Suppressor macrophage treated with lipopolysaccharide for 1 hour (primary cell): Measurements from ENCODE around the gene ORC1.

Source experiments
- DNase-seq, 3 donors: peaks; one replicate each; pipeline ENCODE4 v3.0.0-alpha.2; 2020 to 2022

The ORC1 gene

DNA sequence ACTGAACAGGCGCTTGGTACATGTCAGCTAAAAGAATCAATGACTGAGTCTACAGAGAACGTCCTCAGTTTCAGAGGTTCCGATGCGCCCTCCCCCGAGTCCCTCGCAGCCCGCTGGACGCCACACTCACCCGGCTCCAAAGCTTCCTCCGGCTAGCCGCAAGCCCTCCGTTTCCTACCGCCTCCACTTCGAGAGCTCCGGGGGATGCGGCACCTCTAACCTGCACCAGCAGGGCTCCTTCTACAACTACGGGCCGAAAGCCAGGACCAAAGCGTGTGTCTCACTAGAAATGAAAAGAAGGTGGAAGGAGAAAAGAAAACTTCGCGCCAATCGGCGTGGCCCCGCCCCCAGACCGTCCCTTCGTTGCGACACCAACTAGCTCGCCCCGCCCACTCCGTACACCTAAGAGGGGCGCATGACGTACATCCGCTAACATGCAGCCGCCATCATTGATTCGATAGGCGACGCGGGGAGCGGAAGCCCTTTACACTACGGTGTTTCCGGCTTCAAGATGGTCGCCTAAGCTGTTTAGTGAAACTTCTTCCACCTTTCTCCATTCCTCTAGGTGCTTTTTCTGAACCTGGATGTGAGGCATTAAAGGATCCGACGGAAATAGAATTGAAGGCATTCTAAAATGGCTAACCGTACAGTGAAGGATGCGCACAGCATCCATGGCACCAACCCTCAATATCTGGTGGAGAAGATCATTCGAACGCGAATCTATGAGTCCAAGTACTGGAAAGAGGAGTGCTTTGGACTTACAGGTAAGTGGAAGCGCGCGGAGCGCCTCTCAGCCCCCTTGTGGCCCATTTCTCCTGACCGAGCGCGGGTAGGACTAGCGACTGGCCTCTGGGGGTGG, at the start of gene ORC1, which contains the start of gene PRPF38A:
Gene ORC1 (minus strand): TSS at position 308 of the 859 bp plus-strand sequence. CDS start 2,200 bp downstream, outside the sequence.
Gene PRPF38A (plus strand): TSS at position 487 of the 859 bp plus-strand sequence. CDS start 148 bp downstream, at position 635.
- peak; percentile 99 for DNase-seq

DNA sequence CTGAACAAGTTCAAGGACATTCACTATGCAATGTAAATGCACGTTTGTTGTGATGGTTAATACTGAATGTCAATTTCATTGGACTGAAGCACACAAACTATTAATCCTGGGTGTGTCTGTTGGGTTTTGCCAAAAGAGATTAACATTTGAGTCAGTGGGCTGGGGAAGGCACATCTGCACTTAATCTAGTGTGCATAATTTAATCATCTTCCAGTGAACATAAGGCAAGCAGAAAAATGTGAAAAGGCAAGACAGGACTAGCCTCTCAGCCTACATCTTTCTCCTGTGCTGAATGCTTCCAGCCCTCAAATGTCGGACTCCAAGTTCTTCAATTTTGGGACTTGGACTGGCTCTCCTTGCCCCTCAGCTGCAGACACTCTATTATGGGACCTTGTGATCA, 40.2 kb upstream of the ORC1 start:
- DNase-seq, result no peak

DNA sequence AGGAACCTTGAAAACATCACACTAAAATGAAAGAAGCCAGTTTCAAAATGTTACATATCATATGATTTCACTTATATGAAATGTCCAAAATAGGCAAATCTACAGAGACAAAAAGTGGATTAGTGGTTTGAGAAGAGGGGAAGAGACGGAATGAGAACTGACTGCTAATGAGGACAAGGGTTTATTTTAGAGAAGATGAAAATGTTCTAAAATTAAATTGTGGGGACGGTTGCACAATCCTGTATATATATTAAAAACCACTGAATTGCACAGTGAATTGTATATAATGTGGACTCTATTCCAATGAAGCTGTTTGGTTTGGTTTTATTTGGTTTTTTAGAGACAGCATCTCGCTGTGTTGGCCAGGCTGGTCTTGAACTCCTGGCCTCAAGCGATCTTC, 35.8 kb upstream of the ORC1 start:
- peak in 2 of 3 donors; percentile 3 to 31 for DNase-seq

DNA sequence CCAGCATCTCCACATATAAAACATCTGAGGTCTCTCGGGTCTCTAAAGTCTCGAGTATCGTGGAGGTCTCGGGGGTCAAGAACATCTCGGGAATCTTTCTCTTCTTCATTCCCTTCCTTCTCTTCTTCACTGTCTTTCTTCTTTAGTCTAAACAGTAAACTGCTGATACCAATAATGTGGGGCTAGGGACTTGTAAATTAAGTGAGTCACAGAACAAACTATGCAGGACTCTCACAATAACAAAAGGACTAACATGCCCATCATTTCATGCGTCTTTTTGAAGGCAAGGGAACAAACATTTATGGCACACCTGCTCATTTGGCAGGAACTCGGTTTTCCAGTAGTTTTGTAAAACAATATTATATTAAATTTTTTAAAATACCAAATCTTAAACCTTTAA, 32.6 kb upstream of the ORC1 start:
- DNase-seq, result no peak

DNA sequence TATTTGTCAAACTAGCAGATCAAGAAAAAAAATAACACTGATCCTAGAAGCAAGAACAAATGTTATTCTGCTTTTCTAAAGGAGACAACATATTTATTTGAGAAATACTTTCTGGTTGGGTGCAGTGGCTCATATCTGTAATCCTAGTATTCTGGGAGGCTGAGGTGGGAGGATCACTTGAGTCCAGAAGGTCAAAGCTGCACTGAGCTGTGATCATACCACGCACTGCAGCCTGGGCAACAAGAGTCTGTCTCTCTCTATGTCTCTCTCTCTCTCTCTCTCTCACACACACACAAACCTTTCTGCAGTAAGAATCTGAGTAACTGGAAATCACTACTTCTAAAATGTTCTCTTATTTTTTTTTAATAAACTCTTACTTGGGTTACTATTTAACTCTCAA, 31.4 kb upstream of the ORC1 start:
- no peak for DNase-seq

DNA sequence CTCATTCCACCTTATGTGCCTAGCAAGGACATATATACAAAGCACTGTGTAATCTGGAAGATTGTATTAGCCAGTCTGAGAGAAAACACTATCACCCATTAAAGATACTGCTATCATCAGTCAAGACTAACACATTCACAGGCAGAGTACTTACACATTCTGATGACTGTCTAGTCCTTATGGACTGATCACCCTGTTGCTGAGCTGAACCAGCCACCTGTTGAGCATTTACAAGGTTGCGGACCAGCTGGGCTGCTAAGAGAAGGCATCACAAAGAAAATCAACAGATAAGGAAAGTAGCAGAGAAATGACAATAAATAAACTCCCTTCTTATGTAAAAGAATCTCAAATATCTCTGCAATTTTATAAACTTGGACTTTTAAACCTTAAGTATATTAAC, 31.0 kb upstream of the ORC1 start:
- DNase-seq, result no peak

DNA sequence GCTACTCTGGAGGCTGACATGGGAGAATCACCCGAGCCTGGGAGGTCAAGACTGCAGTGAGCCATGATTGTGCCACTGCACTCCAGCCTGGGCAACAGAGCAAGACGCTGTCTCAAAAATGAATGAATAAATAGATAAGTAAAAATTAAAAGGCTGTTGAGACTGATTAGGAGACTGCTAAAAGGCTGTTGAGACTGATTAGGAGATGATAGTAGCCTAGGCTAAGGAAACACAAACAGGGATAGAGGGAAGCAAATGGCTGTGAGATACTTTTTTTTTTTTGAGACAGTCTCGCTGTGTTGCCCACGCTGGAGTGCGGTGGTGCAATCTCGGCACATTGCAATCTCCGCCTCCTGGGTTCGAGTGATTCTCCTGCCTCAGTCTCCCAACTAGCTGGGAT, 28.6 kb upstream of the ORC1 start:
- no peak for DNase-seq

DNA sequence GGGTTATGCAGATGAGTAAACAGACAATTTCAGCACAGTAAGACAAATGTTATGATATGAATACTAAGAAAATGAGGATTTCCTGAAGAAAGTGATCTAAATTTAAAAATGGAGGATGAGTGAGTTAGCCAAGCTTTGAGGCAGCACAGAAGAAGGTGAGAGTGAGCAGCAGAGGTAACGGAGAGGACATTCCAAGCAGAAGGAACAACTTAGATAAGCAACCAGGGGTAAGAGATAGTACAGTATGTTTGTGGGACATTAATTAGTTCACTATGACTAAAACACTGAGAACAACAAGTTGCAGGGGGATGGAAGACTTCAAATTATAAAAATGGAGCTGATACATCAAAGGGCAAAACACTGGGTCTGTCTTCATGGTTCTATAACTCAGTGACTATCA, 22.9 kb upstream of the ORC1 start:
- DNase-seq, result no peak

DNA sequence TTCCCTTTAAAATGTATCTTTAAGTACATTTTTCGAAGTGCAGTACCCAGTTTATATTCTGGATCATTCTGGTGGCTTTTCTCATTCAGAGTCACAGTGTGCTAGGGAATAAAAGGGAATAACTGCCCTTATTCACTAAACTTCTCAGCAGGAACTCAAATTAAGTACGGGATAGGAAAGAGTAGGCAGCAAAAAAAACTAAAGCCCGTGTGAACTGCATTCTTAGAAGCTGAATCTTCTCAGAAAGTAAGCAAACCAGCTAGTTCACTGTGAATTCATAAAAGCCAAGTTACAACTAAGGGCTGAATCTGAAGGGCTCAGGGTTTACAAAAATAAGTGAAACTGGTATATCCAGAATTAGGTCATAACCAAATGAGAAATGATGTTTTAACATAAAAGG, 22.1 kb upstream of the ORC1 start:
- DNase-seq, result peak in 1 of 3 donors; percentile 10

DNA sequence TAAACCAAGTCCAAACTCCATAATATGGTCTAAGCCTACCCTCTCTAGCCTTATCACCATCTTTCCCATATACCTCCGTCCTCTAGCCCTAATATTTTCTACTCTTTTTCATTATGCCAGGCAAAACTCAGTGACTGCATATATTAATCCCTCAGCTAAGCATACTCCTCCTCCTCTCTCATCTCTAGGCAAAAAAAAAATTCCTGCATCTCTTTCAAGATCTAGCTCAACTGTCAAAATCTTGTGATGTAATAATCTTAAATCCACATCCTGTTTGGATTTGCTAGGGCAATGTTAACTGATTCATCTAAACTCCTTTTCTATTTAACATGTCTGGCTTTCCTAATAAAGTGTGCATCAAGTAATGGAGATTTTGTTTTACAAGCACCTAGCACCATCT, 20.6 kb upstream of the ORC1 start:
- no peak for DNase-seq

DNA sequence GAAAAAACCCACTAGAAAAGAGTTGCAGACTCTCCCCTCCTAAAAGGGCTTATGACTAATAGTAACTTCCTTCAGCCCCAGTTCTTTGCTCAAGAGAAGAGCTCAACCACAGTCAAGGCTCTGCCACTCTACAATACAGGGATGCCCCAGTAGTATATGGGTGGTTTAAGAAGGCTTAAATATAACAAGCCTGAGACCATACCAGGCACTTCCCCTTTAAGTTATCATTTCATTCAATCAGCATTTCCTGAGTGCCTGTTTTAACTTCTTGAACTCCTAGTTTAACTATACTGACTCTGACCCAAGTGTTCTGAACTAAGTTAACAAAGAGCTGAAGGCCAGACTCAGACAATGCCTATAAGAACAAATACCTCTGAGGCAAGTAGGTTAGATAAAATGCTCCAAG, 20.0 kb upstream of the ORC1 start:
- DNase-seq, result peak in 1 of 3 donors; percentile 30

DNA sequence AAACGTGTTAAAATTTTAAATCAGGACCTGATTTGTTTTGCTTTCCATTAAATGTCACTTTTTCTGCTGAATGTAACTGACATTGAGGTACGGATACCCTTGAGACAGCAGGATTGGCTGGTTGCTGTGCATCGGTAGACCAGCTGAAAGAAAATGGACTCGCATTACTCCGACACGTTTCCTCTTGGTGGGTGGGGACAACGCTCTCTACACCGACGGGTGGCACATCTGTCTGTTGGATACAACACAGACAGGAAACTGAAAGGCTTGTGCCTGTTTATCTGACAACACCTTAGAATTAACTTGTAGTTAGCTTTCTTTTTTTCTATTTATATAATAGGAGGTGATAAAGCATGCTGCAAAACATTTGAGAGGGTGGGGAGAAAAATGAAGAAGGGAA, 19.5 kb upstream of the ORC1 start:
- DNase-seq, result no peak

DNA sequence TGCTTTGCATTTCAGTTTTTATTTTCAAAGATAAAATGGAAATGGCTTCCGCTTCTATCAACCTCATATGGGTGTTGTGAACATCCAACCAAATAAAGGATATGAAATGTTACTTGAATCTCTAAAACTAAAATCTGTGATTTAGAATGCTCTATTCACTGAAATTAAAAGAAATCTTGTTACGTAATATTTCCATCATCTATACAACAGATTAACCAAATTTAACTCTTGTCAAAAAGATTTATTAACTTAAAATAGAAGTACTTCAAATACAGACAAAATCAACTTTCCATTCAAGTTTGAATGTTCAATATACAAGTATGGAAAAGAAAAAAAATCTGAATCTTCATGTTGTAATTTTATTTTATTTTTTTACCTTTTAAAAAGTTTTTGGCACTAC, 18.8 kb upstream of the ORC1 start:
- no peak for DNase-seq

DNA sequence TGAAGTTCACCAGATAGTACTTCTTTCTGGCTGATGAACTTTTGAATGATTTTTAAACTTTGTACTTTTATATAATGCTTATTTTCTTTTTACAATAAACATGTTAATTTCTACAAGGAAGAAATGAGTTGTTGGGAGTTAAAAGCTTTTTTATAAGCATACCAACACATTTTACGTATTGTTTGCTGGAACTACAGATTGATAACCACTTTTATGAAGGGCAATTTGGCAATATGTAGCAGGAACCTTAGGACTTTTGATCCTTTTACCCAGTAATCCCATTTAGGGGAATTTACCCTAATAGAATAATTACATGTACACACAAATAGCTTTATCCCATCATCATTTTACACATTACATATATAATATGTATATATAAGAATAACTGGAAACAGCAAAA, 16.5 kb upstream of the ORC1 start:
- DNase-seq, result no peak

DNA sequence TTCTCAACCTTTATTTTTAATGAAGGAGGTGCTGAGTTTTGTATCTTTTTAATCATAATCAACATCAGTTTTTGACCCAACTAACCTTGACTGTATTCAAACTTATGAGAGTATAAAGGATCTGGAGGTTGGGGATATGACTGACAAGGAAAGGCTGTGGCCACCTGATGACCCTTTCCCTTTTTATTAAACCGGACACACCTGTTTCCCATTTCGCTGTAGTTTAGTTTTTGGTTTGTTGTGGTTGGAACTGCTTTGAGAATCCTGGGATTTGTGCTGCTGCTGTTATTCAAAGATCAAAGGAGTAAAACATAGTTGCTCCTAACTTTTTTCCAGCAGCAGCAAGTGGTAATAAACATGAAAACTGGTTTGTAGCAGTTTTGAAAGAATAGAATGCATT, 12.6 kb upstream of the ORC1 start:
- DNase-seq, result no peak

DNA sequence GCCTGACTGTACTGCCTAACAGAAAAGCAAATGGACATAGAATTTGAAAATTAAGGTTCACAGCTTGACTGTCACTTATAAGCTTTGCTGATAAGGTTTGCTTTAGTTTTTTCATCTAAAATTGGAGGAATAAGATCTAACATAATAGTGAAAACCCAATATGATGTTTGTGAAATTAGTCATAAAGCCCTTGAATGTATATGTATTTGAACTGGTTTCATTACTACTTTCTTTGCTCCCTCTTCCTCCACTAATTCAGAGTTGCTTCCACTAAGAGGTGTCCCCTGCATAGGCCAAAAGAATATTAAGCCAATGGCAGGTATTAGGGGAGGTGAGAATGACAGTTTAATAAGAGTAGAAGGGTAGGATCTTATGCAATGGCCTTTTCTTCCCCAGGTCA, 10.7 kb upstream of the ORC1 start:
- DNase-seq, result no peak

DNA sequence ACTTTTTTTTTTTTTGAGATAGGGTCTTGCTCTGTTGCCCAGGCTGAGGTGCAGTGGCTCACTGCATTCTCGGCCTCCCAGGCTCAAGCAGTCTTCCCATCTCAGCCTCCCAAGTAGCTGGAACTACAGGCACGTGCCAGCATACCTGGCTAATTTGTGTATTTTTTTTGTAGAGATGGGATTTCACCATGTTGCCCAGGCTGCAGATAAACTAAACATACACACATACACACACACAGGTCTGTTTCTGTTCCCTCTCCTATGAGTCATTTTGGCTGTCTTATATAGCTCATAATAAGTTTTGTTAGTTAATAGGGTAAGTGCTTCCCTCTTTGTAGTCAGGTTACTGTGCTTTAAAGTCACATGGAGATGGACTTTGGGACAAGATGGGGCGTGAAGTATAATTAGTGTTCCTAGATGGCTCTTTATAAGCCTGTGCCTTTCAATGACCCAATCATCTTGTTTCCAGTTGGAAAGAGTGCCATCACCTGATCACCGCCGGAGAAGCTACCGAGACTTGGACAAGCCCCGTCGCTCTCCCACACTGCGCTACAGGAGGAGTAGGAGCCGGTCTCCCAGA, 9.3 kb upstream of the ORC1 start:
- no peak for DNase-seq

DNA sequence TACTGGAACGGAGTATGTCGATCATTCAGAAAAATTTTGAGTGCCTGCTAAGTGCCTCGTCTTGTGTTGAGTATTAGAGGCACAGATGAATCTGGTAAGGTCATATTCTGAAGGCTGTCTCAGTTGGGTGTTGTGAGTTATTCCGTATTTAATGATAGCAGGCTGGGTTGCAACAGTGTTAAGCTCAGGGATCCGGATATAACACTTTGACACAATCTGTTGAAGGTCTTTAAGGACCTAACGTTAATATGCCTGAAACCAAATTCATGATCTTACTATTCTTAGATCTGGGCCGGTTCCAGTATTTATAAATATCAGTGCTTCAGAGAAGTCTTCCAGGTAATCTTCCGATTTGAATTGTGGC, 734 bp upstream of the ORC1 start:
- no peak for DNase-seq

DNA sequence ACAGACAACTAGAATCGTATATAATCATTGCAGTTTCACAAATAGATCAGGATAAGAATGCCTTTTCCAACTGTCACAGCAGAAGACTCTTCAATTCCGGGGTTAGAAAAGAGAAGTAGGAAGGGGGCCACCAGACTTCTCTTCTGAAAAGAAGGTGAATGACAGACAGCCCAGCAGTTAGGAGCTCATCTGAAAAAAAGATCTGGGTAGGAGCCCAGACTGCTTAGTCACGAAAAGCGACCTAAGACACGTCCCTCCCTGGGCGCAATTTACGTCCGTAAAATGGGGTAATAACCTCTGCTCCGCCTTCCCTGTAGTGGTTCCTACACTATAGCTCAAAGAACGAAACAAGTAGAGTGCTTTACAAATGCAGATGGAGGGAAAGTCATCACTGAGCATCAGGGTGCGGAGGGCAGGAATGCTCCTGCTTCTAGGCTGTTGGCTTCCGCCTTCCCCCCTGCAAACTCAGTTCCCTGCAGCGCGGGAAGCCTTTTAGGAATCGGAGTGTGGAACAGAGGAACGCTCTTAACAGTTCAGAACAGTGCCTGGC, 582 bp downstream of the ORC1 start:
- DNase-seq, result peak; percentile 76 to 83 (median 78)

DNA sequence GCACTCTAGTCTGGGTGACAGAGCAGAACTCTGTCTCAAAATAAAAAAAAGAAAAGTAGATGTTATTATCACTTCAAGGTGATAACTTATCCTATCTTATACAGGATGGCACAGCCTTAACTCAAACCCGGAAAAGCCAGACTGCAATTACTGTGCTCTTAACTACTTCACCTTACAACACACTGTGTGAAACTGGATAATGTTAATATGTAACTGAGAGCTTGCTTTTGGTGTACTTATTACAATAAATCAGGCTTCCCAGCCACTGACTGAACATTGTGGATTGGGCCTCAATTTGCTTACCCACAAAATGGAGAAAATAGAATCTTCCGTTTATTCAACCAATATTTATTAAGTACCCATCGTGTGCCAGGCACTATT, 1.4 kb downstream of the ORC1 start:
- DNase-seq, result no peak

DNA sequence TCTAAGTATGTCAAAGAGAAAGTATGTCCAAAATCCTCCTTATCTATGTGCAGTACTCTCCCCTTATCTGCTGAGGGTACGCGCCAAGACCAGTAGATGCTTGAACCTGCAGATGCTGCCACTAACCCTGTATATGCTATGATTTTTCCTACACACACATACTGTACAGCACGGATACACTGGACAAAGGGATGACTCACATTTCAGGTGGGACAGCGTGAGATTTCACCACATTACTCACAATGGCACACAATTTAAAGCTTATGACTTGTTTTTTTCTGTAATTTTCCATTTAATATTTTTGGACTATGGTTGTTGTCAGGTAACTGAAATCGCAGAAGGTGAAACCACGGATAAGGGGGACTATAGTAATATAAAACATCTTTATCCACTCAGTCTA, 4.1 kb downstream of the ORC1 start:
- no peak for DNase-seq

DNA sequence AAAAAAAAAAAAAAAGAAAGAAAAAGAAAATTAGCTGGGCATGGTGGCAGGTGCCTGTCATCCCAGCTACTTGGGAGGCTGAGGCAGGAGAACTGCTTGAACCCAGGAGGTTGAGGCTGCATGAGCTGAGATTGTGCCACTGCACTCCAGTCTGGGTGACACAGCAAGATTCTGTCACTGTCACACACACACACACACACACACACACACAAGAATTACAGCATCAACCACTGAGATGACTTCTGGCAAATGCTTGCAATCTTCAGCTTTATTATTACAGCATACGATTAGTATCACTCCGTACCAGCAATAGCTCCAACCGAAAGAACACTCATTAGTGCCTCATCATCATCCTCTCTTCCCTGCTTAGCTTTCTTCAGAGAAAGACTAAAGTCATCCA, 4.6 kb downstream of the ORC1 start:
- no peak for DNase-seq

DNA sequence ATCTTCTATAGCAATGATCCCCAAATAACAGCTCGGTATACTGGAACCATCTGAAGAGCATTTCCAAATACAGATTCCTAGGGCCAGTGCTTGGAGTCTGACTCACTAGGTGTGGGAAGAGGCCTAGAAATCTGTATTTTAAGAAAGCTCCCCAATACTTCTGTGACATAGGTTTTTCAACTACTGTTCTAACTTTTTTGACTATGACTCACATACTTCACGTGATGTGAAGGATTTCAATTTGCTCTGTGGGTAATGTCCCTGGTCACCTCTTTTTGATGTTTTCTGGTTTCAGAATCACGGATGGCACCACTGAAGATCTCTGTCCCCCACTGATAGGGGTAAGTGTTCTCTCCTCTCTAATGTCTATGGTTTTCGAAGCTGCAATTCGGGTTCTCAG, 11.0 kb downstream of the ORC1 start:
- peak in 1 of 3 donors; percentile 8 for DNase-seq

DNA sequence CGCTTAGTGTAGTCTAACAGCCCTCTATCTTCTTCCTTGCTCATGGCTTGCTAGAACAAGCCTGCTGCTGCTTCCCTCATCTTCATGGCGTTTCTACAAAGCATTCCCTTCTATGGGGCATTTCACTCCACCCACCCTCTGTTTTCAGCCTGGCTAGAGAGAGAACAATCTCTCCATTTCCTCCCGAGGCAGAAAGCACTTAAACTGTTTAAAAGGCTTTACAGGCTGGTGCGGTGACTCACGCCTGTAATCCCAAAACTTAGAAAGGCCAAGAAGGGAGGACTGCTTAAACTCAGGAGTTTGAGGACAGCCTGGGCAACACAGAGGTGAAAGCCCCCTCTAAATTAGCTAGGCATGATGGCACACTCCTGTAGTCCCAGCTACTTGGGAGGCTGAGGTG, 17.8 kb downstream of the ORC1 start:
- DNase-seq, result no peak
